Islet precursor cell (in vitro differentiated cells): ENCODE measurements around the gene RCBTB2.
"Not testable (repeated sequence)": the region's sequence is repeated elsewhere in the genome, so short reads cannot be mapped to it uniquely, and the experiment has no call there.

ENCODE experiments used
- DNase-seq: peaks from one replicate; pipeline ENCODE4 v3.0.0-alpha.2; 2018

Gene RCBTB2

DNA sequence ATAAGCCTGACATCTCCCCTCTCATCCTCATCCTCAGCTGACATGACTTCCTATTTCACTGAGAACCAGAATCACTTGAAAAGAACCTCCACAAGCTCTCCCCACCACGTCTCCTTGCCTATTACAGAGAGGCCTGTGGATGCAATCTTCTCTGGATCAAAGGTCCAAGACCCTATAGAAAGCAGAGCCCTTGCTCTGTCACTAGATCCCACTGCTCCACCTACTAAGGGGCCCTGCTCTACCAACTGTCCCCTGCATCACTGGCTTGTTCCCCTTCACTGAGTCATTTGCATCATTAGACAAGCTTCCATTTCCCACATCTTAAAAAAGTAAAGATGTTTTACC lies 40.8 kb downstream of the RCBTB2 start:
- DNase-seq, result no peak

DNA sequence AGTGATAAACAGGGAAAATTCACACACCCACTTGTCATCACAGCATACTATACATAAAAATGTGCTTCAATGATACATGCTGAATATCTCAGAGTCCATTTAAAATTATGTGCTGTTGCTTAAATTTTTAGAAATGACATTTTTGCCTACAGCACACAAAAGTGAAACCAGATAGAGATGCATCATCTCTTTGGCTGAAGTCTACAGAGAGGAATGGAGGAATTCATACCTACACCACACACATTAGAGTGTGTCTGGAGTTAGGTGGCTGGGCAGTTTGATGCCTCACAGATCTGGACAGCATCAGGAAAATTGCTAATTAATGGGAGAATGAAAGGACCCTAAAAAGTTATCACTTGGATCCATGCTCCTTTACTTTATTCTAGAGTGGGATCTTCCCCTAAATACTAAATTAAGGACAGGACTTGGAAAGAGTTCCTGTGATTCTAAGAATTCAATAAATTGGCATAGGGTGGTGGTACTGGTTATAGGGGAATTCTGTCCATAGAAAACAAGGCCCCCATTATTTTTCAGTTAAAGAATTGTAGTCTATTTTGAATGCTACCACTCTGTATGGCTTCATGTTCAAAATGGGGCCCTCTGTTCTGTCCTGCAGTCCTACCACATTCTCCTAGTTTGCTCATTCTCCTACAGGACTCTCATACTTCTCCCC lies 41.3 kb downstream of the RCBTB2 start:
- DNase-seq, result no peak

DNA sequence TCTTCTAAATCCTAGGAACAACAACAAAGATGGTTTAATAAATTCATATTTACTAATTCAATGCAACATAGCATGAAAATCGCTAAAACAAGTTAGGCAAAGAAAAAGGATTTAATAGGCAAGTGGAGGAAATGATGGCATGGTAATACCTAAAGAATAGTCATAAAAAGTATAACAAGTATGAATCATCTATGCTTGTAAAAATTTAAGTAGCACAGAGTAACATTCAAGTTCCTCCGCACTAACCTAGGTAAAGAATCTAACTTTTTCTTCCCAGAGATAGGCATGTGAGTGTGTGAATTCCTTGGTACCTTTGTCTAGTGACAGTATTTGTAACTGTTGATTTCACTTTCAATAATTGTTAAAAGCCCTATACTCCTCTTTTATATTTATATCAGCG lies 42.6 kb downstream of the RCBTB2 start:
- DNase-seq, result no peak

DNA sequence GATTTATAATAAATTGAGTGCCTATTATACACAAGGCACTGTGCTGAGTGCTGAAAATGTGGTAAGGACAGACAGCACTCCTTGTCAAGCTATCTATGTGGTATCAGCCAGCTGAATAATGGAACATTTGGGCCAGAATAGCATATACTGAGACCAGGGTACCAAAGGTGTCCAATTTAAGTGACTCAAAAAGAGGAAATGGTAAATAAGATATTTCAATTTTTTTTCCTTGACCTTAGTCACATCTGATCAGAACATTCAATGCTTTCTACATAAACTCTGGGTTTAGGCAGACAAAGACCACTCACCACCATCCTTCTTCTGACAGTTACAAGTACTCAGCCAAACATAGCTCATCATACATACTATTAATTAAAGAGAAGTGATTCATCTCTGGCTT lies 43.2 kb downstream of the RCBTB2 start:
- no peak for DNase-seq

DNA sequence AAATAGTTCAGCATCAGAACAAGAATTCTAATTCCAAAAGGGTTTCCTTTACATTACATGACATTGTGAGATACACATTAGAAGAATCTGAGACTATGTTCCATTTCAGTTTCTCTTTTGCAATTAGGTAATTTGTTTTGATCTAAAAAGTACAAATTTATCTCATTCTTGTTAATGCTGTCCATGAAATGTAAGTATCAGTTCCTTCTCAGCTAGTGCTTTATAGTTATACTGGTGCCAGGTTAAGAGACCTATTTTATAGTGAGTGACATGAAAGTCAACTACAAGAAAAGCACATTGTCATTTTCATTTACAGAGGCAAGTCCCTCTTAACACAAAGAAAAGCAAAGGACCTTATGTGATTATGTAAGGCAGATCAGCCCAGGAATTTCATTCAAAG lies 43.9 kb downstream of the RCBTB2 start:
- DNase-seq, result no peak

DNA sequence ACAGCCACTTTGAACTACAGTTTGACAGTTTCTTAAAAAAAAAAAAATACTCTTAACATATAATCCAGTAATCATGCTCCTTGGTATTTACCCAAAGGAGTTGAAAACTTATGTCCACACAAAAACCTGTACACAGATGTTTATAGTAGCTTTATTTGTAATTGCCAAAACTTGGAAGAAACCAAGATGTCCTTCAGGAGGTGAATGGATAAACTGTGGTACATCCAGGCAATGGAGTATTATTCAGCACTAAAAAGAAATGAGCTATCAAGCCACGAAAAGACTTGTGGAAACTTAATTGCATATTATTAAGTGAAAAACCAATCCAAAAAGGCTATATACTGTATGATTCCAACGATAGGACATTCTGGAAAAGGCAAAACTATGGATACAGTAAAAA lies 44.9 kb downstream of the RCBTB2 start:
- no peak for DNase-seq

DNA sequence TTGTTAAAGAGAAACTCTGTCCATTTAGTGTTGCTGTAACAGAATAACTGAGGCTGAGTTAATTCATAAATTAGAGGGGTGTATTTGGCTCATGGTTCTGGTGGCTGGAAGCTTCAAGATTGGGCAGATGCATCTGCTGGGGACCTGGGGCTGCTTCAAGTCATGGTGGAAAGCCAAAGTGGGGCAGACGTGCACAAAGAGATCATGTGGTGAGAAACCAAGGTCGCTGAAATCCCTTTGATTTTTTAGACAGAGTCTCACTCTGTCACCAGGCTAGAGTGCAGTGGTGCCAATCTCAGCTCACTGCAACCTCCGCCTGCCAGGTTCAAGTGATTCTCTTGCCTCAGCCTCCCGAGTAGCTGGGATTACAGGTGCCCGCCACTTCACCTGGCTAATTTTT lies 46.0 kb downstream of the RCBTB2 start:
- DNase-seq, result no peak

DNA sequence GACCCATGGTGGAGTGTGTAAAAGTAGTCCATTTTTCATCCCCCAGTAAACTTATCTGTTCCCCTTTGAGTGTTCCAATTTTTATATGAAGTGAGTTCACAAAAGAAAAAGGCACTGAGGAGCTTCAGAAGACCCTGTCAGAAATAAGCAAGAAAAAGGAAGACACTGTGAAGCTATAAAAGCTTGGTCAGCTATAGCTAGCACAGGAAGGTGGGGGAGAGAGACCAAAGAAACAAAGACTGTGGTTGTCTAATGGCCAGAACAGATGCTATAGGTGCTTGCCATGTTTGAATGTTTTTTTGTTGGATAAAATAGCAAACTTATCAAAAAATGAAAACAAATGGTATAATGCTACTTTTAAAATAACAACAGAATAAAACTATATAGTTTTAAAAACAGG lies 46.5 kb downstream of the RCBTB2 start:
- DNase-seq, result no peak

DNA sequence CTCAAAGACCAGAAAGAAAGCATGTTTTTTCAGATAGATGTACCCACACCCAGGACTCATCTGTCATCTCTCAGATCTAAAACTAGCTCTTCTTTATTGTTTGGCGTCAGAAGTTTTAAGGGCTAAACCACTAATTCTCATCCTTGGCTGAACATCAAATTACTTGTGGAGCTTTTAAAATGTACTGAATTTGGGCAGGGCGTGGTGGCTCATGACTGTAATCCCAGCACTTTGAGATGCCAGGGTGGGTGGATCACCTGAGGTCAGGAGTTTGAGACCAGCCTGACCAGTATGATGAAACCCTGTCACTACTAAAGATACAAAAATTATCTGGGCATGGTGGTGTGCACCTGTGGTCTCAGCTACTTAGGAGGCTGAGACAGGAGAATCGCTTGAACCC lies 47.4 kb downstream of the RCBTB2 start:
- no peak for DNase-seq

DNA sequence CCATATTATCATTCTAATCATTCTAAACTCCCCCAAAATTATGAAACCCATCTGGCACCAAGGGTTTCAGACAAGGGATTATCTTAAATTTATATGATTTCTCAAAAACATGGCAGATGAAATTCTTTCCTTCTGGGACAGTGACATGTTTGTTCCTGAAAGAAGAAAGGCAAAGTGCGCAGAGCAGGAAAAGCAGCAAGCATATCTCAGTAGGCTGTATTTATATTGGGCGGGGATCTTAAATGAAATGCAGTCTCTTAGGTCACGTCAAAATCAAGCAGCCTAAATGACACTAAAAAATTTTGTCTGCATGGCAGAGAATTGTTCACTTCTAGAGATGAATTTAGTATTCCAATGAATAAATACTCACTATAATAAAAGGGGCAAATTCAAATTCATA lies 49.3 kb downstream of the RCBTB2 start:
- DNase-seq, result no peak

DNA sequence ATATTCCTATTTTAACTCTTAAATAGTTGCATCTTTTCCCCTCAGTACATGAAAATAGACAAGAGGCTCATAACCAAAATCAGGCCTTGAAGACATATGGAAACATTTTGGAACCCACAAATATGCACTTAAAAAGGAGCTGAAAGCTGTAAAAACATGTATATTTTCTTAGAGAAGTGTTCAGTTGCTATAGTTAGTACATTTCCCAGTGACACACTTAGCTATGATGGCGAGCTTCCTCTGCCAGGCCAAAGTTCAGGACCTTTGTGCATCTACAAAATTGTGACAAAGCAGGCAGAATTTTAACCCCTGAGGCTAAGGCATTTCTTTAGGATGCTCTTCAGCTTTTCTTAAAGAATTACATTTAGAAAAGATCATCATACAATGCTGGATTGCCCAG lies 54.5 kb downstream of the RCBTB2 start:
- no peak for DNase-seq

DNA sequence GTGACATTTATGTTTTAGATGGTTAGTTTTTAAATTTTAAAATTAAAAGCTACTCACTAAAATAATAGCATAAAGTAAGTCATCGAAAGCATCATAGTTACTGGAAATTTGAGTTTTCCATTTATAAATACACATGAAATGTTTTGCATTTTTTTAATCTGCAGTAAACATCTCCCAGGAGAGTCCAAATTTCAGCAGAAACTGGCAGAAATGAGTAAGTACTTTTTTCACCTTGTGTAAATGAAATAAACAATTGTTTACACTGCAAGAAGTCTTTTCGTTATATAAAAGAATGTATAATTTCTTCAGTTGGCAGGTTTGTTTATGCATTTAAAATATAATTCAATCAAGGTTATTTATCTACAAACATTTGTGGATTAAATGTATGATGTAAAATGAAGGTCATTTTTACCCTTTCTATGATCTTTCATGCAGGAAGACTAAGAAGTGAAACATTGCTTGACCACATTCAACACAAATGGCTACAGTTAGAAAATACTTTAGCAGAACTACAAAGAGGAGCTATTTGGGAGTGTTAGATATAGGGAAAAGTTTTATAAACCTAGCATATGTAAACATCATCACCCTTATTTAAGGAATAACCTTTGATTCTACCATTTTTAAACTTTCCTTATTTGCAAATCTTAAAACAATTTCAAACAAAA lies 55.6 kb downstream of the RCBTB2 start:
- no peak for DNase-seq

DNA sequence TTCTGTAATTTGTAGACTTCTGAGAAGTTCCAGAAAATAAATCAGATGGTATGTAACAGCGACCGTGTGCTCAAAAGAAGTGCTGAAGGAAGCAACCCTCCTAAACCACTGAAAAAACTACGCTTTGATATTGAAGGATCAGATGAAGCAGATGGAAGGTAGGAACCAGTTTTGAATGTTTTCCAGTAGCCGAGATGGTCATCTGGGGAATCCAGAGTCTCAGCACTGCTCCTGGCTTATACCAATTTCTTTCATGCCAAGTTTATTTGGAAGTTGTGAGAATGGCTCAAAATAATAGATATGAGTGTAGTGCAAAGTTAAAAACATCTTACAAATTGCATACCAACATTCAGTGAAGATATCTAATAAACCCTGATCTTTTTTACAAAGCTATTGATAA lies 56.2 kb downstream of the RCBTB2 start:
- DNase-seq, result no peak

DNA sequence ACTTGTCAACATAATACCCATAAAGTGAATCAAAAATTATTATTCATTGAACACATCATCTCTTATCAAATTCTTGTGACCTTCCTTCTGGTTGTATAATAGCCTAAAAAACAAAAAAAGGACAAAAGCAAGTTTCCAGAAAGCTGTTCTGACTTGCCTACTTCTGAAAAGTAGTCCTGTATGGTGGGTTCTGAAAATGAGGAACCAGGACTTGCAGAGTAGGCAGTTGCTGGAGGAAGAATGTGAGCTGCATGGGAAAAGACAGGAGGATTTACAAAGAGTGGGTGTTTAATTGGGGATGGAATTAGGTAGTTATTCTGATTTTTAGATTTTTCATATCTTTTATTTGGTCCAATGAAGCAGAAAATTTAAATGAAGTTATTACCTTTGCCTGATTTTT lies 56.7 kb downstream of the RCBTB2 start:
- DNase-seq, result no peak

DNA sequence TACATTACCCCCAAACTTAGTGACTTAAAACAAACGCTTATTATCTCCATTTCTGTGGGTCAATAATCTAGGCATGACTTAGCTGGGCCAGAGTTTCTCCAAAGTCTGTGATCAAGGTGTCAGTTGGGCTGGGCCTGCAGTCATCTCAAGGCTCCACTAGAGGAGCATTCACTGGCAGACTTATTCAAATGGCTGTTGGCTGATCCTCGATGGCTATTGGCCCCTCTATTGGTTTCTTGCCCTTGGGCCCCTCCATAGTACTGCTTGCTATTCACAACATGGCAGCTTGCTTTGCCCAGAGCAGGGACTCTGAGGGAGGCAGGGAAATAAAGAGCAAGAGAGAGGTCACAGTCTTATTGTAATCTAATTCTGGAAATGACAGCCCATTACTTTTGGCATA lies 57.6 kb downstream of the RCBTB2 start:
- no peak for DNase-seq

DNA sequence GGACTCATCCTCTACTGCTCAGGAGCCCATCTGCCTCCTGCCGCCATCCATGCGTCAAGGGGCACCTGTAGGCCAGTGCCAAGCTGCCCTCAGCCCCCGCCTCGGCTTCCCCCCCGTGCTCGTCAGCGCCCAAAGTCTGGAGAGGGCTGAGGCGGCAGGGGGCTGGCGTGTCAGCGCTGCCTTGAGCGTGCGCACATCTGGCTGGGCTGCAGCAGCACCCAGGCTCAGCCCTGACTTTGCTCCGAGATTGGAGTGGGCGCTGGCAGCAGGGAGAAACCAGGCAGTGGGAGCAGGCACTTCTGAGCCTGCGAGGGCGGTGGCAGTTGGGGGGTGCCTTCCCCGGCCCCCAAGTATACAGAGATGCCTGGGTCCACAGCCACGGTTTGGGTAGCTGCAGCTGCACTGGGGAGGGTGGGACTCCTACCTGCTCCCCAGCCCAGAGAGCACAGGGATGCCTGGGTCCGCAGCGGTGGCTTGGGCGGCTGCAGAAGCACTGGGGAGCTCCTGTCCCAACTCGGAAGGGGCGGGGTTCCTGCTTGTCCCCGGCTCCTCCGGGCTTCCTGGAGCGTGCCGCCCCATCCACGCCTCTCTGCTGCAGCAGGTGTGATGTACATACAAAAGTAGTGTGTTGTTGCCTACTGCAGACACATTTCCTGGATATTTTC lies 75.2 kb downstream of the RCBTB2 start:
- DNase-seq, result no peak

DNA sequence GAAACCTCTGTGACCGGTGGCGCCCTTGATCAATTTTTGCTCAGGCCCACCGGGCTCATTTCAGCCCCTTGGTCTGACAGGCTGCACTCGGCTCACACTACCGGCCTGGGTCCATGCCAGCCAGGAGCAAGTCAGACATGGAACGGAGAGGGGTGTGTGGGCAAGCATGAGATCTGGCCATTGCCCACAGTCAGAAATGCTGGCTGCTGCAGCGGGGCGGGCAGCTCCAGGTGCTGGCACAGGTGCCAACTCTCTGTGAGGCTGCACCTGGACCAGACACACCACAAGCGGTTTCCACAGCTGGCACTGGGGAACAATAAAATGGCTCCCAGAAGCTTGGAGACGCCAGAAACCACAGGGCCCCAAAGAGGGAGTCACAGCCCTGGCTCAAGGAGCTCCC lies 76.3 kb downstream of the RCBTB2 start:
- no peak for DNase-seq

DNA sequence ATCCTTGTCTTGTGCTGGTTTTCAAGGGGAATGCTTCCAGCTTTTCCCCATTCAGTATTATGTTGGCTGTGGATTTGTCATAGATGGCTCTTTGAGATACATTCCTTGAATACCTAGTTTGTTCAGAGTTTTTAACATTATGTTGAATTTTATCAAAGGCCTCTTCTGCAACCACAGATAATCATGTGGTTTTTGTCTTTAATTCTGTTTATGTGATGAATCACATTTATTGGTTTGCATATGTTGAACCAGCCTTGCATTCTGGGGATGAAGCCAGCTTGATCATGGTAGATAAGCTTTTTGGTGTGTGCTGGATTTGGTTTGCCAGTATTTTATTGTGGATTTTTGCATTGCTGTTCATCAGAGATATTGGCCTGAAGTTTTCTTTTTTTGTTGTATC lies 81.7 kb downstream of the RCBTB2 start:
- not testable (repeated sequence) for DNase-seq

DNA sequence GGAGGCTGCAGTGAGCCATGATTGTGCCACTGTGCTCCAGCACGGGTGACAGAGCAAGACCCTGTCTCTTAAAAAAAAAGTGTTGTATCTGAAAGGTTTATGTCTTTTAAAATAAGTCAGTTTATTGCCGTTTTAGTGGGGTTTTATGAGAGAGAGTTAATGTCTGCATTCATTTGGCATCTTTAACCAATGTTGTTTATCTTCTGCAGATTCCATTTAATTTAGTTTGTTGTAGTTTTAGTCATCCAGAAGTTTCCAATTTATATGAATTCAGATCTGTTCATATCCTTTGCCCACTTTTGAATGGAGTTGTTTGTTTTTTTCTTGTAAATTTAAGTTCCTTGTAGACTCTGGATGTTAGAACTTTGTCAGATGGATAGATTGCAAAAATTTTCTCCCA lies 83.2 kb downstream of the RCBTB2 start:
- DNase-seq, result no peak

DNA sequence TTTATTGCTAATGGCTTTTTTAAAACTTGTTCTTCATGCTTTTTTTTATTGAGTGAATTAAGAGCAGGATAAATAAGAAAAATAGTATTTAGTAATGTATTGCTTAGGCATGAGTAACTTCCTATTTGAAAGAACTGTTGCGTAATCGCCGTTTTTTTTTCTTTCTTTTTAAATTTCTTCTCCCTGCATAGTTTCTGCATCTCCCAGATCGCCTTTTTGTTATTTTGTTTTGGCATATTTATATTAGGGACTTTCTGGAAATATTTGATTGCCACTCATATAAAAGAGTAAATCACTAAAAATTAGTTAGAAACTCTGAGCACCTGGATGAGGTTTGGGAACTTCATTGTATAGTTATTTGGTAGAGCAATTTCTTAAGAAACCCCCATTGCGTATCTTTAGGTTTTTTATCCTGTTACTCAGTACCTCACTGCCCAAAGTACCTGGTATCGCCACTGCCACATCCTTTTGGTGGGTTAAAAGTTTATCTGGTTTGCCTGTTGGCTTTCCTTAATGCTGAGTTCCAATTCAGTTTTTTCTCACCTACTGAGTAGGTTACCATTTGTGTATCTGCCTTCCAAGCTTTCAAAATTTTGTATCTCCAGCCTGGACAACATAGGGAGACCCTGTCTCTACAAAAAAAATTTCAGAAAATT lies 83.8 kb downstream of the RCBTB2 start:
- no peak for DNase-seq

DNA sequence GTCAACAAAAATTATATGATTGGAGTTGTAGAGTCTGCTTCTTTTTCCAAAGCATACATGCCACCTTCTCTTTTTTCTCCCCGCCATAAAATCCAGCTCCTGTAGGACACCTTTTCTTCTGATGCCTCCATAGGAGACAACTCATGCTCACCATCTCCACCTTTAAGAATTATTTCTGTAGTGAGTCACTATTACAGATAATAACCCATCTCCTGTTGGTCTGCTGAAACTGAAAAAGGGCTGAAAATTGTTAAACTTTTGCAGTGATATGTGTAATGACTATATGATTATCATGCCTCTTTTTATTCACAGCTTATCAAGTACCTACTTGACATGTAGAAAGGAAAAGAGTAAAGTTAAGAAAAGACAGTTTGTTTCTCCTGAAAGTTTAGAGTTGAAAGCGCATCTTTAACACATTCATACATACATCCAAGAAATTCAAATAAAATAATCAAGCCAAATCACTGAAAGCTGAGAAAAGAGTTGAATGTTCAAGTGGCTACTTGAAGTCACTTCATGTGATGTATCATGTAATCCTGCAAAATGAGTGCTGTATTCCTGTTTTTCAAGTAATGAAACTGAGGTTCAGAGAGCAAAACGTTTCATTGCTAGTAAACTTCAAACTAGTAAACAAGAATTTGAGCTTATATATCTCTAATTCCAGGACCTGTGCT lies 84.5 kb downstream of the RCBTB2 start:
- no peak for DNase-seq

DNA sequence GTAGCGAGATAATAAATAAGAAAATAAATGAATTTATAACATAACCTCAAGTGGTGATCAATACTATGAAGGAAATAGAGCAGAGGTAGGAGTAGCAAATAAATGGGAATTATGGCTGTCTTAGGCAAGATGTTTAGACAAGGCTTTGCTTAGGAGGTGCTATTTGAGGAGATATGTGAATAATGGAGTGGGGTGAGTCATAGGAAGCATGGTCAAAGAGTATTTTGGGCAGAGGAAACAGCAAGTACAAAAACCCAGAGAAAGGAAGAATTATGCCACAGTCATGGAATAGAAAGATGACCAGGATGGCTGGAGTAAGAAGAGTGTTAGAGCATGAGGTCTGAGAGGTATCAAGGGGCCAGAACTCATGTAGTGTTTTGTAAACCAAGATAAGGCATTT lies 86.4 kb downstream of the RCBTB2 start:
- no peak for DNase-seq

DNA sequence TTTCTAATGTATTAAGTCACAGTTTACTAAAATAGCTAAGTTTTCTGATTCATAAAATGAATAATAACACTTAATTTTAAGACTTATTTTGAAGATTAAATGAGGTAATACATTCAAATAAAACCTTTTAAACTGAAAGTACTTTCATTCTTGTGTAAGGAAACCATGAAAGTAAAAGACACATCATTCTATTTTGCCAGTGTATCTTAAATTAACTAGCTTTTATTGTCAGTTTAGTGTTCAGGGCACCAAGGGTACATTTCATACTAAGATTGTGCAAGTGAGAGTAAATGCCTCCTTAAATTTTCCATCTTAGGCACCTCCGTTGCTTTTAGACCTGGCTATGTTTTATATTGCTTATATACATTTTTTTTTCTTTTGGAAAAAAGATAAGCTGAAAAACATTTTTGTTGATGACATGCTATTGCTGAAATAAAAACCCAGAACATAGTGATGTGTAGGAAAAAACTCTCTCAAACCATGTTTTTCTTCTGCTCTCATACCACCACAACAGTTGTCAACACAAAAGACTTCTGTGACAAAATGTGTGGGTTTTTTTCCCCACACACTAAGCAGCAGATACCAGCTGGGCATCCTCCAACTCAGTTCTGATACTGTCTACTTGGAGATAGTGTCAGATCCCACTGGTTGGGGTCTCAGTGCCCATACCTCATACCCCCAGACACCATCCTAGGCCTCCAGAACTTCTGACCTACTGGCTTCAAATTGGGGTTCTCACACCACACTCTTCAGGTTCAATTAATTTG lies 89.3 kb downstream of the RCBTB2 start:
- no peak for DNase-seq
